IMR-90 (cell line): Measurements from ENCODE around the gene LAIR1.

Source experiments
- CEBPB ChIP-seq: IDR thresholded peaks from 2 replicates; pipeline ENCODE4 v1.6.1; 2012; ENCODE audit warnings: low read depth, low read length, improper control_type of control experiment
- FOS ChIP-seq: fragments of 150-350 bp; IDR thresholded peaks from 2 replicates; pipeline ENCODE4 v1.6.1; 2016; ENCODE audit warnings: low read depth, low read length
- MAFK ChIP-seq: IDR thresholded peaks from 2 replicates; pipeline ENCODE4 v1.6.1; 2012; ENCODE audit warnings: low read depth, low read length, improper control_type of control experiment
- POLR2A ChIP-seq: IDR thresholded peaks from 2 replicates; pipeline ENCODE4 v1.6.1; 2012; ENCODE audit warnings: mild to moderate bottlenecking, low read depth, low read length
- RAD21 ChIP-seq: IDR thresholded peaks from 2 replicates; pipeline ENCODE4 v1.6.1; 2012; ENCODE audit warnings: low read length, improper control_type of control experiment
- SMC3 ChIP-seq: fragments of 150-350 bp; IDR thresholded peaks from 2 replicates; pipeline ENCODE4 v1.6.1; 2016; ENCODE audit warnings: low read depth, mild to moderate bottlenecking, antibody characterized with exemption, low read length, moderate library complexity
- TF ChIP-seq, protein P1 (sequence below): conservative IDR thresholded peaks from 2 replicates; pipeline ENCODE4 v1.5.1; 2012; ENCODE audit warnings: mild to moderate bottlenecking, low read depth, low read length, improper control_type of control experiment
- TF ChIP-seq, protein P2 (sequence below): fragments of 150-350 bp; IDR thresholded peaks from 2 replicates; pipeline ENCODE4 v1.6.1; 2016; ENCODE audit warnings: low read depth, mild to moderate bottlenecking, low read length, moderate library complexity, borderline replicate concordance

DNA sequence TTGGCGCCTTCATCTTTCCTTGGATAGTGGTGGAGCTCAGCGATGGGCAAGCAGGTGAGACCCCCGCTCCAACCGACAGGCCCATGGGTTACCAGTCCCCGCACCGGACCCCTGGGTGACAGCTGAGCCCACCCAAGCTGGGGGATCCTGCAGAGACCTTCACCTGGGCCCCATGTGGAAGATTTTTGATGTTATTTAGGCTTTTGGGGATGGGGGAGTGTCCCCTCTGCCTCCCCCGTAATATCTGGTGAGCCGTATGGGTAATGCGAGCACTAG lies 46.8 kb downstream of the LAIR1 start:
- TF ChIP-seq, protein P1, sequence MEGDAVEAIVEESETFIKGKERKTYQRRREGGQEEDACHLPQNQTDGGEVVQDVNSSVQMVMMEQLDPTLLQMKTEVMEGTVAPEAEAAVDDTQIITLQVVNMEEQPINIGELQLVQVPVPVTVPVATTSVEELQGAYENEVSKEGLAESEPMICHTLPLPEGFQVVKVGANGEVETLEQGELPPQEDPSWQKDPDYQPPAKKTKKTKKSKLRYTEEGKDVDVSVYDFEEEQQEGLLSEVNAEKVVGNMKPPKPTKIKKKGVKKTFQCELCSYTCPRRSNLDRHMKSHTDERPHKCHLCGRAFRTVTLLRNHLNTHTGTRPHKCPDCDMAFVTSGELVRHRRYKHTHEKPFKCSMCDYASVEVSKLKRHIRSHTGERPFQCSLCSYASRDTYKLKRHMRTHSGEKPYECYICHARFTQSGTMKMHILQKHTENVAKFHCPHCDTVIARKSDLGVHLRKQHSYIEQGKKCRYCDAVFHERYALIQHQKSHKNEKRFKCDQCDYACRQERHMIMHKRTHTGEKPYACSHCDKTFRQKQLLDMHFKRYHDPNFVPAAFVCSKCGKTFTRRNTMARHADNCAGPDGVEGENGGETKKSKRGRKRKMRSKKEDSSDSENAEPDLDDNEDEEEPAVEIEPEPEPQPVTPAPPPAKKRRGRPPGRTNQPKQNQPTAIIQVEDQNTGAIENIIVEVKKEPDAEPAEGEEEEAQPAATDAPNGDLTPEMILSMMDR = no peak
- TF ChIP-seq POLR2A (no peak), CEBPB (no peak), RAD21 (no peak), SMC3 (no peak), MAFK (no peak), FOS (no peak)
- TF ChIP-seq, protein P2, sequence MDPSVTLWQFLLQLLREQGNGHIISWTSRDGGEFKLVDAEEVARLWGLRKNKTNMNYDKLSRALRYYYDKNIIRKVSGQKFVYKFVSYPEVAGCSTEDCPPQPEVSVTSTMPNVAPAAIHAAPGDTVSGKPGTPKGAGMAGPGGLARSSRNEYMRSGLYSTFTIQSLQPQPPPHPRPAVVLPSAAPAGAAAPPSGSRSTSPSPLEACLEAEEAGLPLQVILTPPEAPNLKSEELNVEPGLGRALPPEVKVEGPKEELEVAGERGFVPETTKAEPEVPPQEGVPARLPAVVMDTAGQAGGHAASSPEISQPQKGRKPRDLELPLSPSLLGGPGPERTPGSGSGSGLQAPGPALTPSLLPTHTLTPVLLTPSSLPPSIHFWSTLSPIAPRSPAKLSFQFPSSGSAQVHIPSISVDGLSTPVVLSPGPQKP = no peak
